T-helper 1 cell treated with Interleukin-12 subunit alpha and Interleukin-12 subunit beta and Interleukin-4 antibody, amounts not matched to agents 30 ng/mL and 1 ng/mL, for 36 hours (primary cell): ENCODE results near the gene OSBPL3. TPM values are rescaled to one million over a fixed set of nuclear protein-coding genes. Genes with fewer than 3 reads are reported as not detected.

Experiments used
- intact Hi-C: fragments of 100-400 bp; cut with micrococcal nuclease; formaldehyde crosslinking; loops from one replicate; pipeline ENCODE4 v1.15.1; 2024
- total RNA-seq: library from RNA; stranded (reverse); gene quantifications from 2 replicates; pipeline ENCODE4 v1.2.3, GENCODE V29; 2022

OSBPL3 gene
- total RNA-seq, 1 donor from 2014 or later, result 74.0 TPM

- intact Hi-C loops, result loop anchor here (2.0 to 5.0 kb wide), 3 partner anchors 47 to 1449 kb away; partner anchors contain the start of gene TRA2A
These were observed 1.4 kb upstream of the OSBPL3 start for GRCh38 chr7:24981171-24981951.

- intact Hi-C loops, result loop anchor here (1.0 to 5.0 kb wide), 13 partner anchors 48 to 1448 kb away; partner anchors contain the start of genes CYCS, HNRNPA2B1 and TRA2A
These were observed 674 bp upstream of the OSBPL3 start for GRCh38 chr7:24980534-24981170.

- intact Hi-C loops, result loop anchor here (1.0 kb wide), 2 partner anchors 13 to 58 kb away; no protein-coding TSS in a partner anchor
These were observed 512 bp downstream of the OSBPL3 start for GRCh38 chr7:24979470-24979862.

- intact Hi-C loops, result loop anchor here (1.0 kb wide), 2 partner anchors 13 to 58 kb away; no protein-coding TSS in a partner anchor
These were observed 1.0 kb downstream of the OSBPL3 start for GRCh38 chr7:24978843-24979469.

- intact Hi-C loops, result no loop called here
These were observed 4.2 kb downstream of the OSBPL3 start for GRCh38 chr7:24975644-24976260.

GRCh38 chr7:24975172-24975571 lies 4.8 kb downstream of the OSBPL3 start:
- intact Hi-C loops, result no loop called here

- intact Hi-C loops, result no loop called here
These were observed 5.7 kb downstream of the OSBPL3 start for GRCh38 chr7:24974026-24974832.

GRCh38 chr7:24972991-24973390 lies 7.0 kb downstream of the OSBPL3 start:
- intact Hi-C loops, result no loop called here

- intact Hi-C loops, result no loop called here
These were observed 7.9 kb downstream of the OSBPL3 start for GRCh38 chr7:24972166-24972477.

- intact Hi-C loops, result no loop called here
These were observed 8.4 kb downstream of the OSBPL3 start for GRCh38 chr7:24971333-24972165.

- intact Hi-C loops, result no loop called here
These were observed 9.3 kb downstream of the OSBPL3 start for GRCh38 chr7:24970676-24971075.

GRCh38 chr7:24968165-24968564 lies 11.8 kb downstream of the OSBPL3 start:
- intact Hi-C loops, result no loop called here

GRCh38 chr7:24967696-24968095 lies 12.3 kb downstream of the OSBPL3 start:
- intact Hi-C loops, result loop anchor here (2.0 kb wide), 1 partner anchor 47 kb away; no protein-coding TSS in a partner anchor

GRCh38 chr7:24966802-24967201 lies 13.2 kb downstream of the OSBPL3 start:
- intact Hi-C loops, result loop anchor here (1.0 to 2.0 kb wide), 5 partner anchors 12 to 146 kb away; no protein-coding TSS in a partner anchor

- intact Hi-C loops, result loop anchor here (1.0 to 2.0 kb wide), 5 partner anchors 13 to 145 kb away; no protein-coding TSS in a partner anchor
These were observed 13.9 kb downstream of the OSBPL3 start for GRCh38 chr7:24965831-24966708.

GRCh38 chr7:24964191-24964590 lies 15.8 kb downstream of the OSBPL3 start:
- intact Hi-C loops, result no loop called here

- intact Hi-C loops, result no loop called here
These were observed 16.8 kb downstream of the OSBPL3 start for GRCh38 chr7:24963218-24963617.

- intact Hi-C loops, result no loop called here
These were observed 17.5 kb downstream of the OSBPL3 start for GRCh38 chr7:24962418-24962962.
